Inflammatory macrophage treated with lipopolysaccharide for 1 hour (primary cell): ENCODE measurements around the gene TPK1.
"Not testable (repeated sequence)": the region's sequence is repeated elsewhere in the genome, so short reads cannot be mapped to it uniquely, and the experiment has no call there.

Source experiments
- DNase-seq, 2 donors: peaks; one replicate each; pipeline ENCODE4 v3.0.0-alpha.2; 2020 to 2022

Gene TPK1

DNA sequence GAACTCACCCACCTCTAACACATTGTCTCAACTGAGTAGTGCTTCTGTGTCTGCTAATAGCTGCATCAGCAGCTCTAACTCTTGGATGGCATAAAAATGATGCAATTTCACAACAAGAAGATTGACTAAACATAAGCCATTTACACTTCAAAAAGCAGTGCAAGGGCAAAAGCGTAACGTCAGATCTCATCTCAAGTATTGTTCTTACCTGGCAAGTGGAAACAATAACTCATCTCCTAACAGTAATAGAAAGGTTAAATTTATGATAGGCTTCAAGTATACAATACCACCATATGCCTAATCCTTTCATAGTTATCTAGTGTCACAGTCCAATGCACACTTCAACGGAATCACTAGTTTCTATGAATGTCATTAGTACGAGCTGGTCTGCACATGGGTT is 14.8 kb downstream of the TPK1 start:
- no peak for DNase-seq

DNA sequence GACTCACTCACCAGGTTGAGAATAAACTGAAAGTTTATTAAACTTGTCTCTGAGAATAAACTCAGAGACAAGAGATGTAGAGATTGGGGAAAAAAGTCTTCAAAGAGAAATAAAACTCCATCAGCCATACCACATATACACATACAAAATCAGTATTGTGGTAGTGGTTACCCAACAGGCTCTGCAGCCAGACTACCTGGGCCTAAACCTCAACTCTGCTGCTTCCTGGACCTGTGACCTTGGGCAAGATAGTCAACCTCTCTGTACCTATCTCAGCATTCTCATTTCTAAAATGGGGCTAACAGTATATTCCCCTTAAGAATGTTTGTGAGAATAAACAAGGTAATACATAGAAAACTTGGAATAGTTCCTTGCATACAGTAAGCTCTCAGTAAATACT is 15.3 kb downstream of the TPK1 start:
- no peak for DNase-seq

DNA sequence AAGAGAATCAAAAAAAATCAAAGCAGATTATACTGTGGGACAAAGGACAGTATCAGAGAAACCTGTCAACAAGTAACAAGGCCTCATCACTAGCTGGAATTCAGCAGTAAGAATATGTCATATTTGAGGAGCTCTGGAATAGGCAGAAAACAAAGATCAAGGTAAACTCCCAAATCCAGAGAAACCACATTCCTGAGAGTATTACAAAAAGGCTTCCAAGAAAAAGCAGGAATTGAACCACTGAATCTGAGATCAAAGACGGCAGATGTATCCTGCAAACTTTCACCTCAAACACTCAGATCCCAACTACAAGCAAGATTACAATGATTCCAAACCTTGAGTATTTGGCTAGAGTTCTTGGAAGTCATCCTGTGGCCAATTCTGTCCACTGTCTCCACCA is 16.3 kb downstream of the TPK1 start:
- DNase-seq = no peak

DNA sequence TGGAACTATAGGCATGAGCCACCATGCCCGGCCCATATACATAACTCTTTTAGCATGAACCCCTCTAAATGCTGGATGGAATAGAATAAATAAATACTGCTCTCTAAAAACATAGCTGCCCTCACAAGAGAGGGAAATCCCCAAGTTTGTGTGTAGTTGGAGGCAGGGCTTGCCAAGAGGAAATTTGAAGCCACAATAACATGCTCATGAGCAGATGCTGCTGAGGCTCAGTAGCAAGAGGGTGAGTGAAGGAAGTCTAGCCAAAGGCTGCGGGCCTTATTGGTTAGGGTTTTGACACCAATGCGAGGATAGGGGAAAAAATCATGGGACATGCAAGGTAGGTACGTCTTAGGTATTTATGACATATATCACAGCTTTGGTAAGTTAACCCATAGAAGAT is 17.3 kb downstream of the TPK1 start:
- no peak for DNase-seq

DNA sequence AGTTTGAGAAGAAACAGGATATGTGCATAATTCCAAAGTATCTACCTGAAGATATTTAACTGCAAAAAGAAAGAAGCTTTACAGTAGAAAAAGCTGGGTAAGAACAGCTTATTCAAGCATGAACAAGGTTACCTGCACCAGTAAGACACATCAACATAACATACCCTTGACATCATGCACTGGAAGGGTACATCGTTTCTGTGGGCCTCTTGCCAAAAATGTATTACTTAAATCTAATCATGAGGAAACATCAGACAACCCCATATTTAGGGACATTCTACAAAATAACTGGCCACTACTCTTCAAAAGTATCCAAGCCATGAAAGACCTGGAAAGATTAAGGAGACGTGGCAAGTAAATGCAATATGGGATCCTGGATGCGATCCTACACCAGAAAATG is 18.9 kb downstream of the TPK1 start:
- DNase-seq = no peak

DNA sequence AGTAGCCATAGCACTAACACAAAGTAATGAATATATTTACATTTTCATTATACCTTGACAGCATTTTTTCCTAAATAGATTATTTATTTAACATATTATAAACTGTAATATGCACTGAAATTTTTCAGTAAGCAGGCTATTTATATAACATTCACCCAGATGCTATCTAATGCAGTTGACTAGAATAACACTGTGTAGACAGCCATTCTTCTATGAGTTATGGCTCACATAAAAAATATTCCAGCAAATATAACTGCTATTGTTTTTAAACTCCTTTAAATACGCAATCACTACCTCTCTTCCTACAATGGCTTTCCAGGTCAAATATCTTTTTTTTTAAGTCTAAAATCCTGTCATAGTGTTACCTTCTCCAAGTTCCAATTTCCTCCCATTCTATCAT is 21.6 kb downstream of the TPK1 start:
- no peak for DNase-seq

DNA sequence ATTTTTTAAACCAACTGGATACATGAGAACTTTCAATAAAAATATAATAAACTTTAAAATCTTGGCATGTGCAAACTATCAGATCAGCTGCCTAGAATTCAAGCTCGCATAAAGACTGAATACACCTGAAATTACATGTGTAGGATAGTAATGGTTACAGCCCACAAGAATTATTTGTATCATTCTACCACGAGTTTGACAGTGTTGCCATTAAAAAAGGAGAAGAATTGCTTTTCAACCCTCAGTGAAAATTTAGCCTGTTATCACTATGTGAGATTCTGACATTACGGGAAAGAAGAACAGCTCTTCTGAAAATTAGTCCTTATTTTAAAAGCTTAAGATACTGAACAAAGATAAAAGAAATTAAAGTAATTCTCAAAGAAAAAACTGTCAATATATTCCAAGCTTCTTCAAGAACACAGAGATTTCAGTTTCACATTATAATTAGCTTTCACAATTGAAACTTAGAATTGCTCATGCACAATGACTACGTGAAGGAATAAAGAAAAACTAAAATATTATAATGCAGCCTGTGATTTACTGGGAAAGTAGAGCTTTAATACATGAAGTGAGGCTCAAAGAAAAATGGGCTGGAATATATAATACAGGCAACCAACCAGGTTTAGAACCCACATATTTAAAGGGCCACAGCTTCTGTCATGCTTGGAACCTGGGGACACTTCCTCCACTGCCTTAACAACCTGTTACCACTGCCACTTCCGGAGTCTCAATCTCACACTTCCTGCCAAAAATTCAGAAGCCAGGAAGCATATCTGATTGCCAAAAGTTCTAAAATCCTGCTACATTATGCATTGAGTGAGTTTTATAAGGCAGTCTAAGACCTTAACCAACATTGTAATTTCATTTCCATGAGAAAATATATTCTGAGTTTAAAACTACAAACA is 23.2 kb downstream of the TPK1 start:
- DNase-seq = no peak

DNA sequence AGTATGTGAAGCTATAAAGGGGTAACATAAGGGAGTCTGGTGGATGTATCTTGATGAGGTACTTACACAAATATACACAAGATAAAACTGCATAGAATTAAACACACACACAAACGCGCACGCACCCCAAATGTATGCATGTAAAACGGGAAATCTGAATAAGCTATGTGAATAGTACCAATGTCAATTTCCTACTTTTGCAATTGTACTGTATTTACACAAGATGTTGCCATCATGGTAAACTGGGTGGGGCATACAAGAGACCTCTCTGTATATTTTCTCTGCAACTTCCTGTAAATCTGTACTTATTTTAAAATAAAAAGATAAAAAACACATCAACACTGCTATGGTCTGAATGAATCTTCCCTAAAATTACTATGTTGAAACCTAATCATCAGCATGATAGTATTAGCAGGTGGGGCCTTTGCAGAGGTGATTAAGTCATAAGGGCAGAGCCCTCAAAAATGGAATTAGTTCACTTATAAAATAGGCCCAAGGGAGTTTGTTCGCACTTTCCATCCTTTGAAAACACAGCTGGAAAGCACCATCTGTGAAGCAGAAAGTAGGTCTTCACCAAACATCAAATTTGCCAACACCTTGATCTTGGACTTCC is 30.1 kb downstream of the TPK1 start:
- DNase-seq = no peak

DNA sequence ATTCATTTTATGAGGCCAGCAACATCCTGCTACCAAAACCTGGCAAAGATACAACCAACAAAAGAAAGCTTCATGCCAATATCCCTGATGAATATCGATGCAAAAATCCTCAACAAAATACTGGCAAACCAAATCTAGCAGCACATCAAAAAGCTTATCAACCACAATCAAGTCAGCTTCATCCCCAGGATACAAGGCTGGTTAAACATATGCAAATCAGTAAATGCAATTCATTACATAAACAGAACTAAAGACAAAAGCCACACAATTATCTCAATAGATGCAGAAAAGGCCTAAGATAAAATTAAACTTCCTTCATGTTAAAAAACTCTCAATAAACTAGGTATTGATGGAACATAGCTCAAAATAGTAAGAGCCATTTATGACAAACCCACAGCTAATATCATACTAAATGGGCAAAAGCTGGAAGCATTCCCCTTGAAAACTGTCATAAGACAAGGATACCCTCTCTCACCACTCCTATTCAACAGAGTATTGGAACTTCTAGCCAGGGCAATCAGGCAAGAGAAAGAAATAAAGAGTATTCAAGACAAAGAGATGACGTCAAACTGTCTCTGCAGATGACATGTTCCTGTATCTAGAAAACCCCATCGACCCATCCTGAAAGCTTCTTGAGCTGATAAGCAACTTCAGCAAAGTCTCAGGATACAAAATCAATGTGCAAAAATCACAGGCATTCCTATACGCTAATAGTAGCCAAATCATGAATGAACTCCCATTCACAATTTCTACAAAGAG is 35.0 kb downstream of the TPK1 start:
- DNase-seq = not testable (repeated sequence)

DNA sequence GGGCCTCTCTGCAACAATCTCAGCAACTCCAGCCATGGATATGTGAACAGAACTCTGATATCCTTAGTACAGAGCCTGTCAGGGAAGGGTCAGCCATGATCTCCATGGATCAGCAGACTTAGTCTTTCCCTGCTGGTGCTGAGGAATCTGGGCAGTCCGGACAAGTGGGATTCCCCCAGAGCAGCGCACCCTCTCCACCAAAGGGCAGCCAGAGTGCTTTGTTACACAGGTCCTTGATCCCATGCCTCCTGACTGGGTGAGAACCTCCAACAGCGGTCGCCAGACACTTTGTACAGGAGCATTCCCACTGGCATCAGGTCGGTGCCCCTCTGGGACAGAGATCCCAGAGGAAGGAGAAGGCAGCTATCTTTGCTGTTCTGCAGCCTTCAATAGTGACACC is 38.9 kb downstream of the TPK1 start:
- no peak for DNase-seq

DNA sequence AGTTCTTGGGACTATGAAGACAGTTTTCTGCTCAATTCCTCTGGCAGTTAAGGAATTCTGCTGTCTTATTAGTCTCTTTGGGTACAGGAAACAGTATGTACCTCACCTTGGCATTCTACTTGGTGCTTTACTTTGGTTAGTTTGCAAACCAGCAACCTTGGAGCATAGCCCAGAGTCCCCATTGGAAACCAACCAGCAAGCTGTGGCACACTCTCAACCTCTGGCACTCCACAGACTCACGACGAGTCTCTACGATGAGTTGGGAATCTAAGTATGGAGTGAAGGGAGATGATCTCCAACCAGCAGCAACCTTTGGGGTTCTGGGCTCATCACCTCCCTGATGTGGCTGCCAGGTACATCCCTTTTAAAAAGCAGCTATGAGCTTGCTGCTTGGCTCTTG is 43.8 kb downstream of the TPK1 start:
- DNase-seq = no peak

DNA sequence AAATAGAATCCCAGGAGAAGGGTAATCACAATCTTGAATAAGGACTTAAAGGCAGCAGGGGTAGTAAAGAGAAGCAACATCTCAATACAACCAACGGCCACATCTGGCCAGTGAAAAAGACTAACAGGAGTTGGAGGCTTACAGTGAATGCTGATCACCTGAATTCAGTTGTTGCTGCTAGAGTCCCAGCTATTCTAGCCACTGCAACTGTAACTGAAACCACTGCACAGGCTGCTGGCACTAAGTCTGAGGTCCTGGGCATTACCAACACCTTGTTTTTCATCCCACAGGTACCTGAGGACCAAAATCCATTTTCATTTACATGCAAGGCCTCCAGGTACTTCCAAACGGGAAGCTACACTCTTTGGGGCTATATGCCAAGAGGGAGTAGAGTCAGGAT is 44.4 kb downstream of the TPK1 start:
- no peak for DNase-seq

DNA sequence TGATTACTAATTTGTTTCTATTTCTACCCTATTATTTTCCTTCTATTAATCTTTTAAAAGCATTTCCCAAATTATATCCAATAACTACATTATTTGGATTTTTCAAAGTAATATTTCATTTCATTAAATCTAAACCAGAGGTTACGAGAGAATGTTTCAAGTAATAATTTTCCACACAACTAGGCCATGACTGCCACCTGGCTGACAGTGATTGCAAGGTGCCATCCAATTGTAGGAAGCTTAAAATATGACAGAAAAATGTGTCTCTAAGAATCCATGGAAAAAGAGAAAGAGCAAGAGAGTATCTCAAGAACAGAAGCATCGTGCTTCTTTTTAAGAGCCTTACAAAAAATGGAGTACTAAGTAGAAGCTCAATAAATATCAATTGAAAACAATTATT is 48.7 kb downstream of the TPK1 start:
- no peak for DNase-seq

DNA sequence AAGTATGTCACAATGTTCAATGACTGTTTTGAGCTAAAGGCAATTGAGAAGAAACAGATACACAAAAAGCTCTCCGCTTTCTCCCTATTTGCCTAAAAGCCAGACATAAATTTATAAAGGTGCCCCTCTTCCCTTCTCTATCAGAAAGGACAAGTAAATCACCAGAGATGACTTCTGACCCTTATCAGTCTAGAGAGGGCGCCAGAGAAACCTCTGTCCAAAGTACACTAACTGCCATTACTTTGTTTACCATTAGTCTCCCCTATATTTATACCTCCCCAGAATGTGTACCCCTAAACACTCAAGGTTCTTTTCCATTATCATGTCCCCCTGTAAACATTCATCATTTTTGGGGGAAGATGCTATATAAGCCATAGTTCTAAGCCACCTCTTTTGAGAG is 49.3 kb downstream of the TPK1 start:
- DNase-seq = no peak

DNA sequence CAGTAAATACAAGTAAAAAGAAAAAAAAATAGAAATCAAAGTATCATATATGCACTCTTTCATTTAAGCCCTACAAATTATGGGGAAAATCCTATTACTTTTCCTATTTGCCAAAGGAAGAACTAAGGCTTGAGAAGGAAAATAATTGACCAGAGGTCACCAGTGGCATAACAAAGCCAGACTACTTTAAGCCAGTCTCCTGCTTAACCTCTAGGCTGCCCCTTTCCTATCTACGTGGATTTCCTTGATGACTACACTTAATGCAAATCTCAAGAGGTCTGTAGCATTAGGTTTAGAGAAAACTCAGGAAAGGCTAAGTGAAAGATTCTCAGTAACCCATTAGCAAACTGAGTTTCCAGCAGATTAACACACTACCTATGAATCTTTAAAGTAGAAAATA is 49.8 kb downstream of the TPK1 start:
- DNase-seq = no peak

DNA sequence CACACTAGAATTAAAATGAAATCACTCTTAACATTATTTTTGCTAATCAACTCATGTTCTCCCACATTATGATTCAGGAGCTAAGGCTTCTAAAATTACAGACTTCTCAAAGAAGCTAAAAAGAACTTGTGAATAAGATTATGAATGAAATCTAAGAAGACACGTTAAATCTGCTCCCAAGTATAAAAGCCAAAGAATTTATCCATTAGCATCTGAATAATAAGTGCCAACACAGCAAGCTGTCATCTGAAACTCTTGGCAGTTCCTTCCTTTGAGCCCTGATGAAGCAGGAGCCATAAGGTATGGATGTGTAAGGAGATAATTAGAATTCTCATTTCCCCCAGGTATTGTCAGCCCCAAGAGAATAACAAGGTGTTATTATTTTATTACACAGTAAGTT is 50.3 kb downstream of the TPK1 start:
- no peak for DNase-seq

DNA sequence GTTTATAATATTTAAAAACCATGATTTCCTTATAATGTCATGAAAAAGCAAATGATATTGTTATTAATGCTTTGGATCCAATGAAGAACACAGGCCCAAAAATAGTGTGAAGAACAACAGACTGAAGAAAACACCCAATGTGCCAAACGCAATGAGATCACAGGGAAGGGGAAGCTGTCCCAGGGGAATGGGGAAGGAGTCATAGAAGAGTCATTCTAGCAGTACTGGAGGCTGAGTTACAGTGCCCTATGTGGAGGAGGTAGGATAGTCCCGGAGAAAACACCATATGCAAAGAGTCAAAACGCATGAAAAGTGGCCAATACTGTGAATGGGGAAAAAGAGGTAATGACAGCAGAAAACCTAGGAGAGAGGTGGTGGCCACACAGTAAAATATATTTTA is 50.9 kb downstream of the TPK1 start:
- DNase-seq = peak; percentile 4 to 23

DNA sequence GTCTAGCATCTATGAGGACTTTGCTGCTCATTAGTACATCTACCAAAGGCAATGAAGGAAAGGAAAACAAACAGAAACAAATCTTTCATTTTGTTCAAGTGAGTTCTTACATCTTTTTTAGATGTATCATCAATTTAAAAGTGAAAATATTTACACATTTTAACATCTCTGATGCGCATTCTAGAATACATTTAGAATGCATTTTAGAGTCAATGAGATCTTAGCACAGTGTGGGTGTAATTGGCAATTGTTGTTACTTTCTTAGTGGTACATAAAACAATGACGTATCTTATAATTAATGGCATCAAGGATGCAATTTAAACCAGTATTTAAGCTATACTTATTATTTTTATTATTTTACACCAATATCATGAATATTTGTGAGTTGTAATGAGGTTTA is 51.4 kb downstream of the TPK1 start:
- DNase-seq = no peak

DNA sequence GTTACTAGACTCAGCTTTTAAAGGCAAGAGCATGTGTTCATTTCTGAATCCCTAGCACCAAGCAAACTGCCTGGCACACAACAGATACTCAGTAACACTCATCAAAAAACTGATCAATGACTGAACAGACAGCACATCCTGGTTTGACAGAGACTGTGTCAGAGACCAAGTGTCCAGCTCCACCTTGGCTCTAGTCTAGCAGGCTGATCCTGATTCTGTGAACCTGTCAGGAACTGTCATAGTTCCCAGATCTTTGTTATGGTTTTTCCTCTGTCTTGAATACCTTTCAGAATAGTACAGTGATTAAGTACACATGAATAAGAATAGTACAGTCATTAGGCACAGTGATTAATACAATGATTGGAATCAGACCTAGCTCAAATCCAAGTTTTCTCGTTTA is 53.0 kb downstream of the TPK1 start:
- DNase-seq = no peak

DNA sequence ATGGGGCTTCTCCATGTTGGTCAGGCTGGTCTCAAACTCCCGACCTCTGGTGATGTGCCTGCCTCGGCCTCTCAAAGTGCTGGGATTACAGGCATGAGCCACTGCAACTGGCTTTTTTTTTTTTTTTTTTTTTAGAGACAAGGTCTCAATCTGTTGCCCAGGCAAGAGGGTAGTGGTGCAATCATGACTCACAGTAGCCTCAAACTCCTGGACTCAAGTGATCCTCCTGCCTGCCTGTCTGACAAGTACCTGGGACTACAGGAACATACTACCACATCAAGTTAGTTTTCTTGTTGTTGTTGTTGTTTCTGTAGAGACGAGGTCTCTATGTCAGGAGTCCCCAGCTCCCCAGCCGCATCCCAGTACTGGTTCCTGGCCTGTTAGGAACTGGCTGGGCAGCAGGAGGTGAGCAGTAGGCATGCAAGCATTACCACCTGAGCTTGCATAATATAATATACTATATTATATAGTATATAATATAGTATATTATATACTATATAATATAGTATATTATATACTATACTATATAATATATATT is 55.7 kb downstream of the TPK1 start:
- DNase-seq = no peak

DNA sequence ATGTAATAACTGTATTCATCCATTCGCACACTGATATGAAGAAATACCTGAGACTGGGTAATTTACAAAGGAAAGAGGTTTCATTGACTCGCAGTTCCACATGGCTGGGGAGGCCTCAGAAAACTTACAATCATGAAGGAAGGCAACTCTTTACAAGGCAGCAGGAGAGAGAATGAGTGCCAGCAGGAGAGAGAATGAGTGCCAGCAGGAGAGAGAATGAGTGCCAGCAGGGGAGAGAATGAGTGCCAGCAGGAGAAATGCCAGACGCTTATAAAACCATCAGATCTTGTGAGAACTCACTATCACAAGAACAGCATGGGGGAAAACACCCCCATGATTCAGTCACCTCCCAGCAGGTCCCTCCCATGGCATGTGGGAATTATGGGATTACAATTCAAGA is 58.0 kb downstream of the TPK1 start:
- not testable (repeated sequence) for DNase-seq

DNA sequence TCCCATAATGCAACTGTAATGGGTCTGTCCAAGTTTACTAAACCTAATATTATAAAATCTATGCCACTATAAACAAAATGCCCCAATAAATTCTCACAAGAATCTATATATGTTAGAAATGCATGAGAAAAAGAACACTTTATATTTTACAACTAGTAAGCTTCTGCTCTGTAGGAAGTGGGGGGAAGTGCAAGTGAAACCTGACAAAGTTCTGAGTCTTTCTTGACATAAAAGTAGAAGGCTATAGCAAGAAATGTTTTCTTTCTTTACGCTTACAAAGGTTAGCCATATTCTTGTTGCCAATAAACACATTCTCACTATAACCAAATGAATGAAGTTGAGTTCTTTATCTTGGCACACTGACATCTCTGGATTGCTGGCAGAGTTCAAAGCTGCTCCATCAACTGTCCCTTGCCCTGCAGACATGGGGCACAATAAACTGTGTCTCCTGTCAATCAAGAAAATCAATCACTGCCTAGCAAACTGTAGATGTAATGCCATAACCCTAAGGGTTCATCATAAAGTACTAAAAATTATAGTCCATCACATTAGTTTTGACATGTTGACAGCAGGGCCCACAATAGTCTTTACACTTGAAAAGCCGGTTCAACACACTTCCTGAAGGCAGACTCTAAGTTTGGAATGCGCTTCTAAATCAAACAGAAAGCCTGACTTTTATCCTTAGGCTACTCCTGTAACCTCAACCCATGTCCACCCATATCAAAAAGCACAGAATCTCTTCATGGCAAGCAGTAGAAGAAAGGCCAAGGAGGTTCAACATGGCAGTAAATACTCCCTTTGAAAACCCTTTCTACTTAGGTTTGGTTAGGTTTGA is 58.6 kb downstream of the TPK1 start:
- DNase-seq = no peak

DNA sequence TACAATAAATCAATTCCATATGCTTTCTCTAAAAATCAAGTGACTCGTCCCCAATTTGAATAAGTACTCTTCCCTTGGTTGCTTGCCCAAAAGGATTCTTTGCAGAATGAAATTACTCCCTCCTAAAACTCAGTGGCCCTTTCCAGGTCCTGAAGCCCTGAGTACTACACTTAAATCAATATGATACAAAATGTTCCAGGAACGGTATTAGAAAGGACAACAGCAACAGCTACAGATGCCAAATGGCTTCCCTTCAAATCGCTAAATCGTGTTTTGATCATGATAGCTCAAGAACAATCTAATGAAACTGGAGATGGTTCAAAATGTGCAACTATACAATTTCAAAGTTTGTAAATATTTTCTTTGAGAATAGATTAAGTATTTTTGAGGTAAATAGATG is 59.4 kb downstream of the TPK1 start:
- DNase-seq = no peak
